ENCODE measurements around the gene CLIP2. TPM values are rescaled to one million over a fixed set of nuclear protein-coding genes. Genes with fewer than 3 reads are reported as not detected.
A peak's percentile ranks its signal among the peaks of the same experiment; 100 is the strongest.

CLIP2 gene
- total RNA-seq, 2 experiments from 2014 or later: 3.0 to 3.8 TPM

GRCh38 chr7:74280985-74281384, 8.2 kb upstream of the CLIP2 start:
- H3K4me3 Mint-ChIP-seq: no peak overlapping the region
- ATAC-seq (ENCODE audit: low read depth) (no peak), DNase-seq (no peak)
- POLR2A ChIA-PET: interaction anchor here (1.8 kb wide), 1 partner anchor 10 kb away, joined by 3 read pairs; no protein-coding TSS in a partner anchor
- no peaks in the 10 kb centered on the region for H3K4me1 Mint-ChIP-seq
- H3K9me3 Mint-ChIP-seq: no peaks in the 10 kb centered on the region
- no peaks in the 10 kb centered on the region for H3K36me3 Mint-ChIP-seq
- H3K27me3 Mint-ChIP-seq: peaks cover 12% of the 10 kb centered on the region
- H3K27ac Mint-ChIP-seq: no peak overlapping the region

- no peaks in the 10 kb centered on the region for H3K36me3 Mint-ChIP-seq
- no peak for DNase-seq
- POLR2A ChIA-PET: interaction anchor here (0.6 kb wide), 1 partner anchor 15 kb away, joined by 3 read pairs; no protein-coding TSS in a partner anchor
- ATAC-seq (ENCODE audit: low read depth): no peak
- H3K27ac Mint-ChIP-seq: no peak overlapping the region
- H3K9me3 Mint-ChIP-seq: no peaks in the 10 kb centered on the region
- H3K27me3 Mint-ChIP-seq: peaks cover 18% of the 10 kb centered on the region
- peaks cover under 1% of the 10 kb centered on the region for H3K4me1 Mint-ChIP-seq
- H3K4me3 Mint-ChIP-seq: no peak overlapping the region
Observed at GRCh38 chr7:74282748-74283459, 6.3 kb upstream of the CLIP2 start.

GRCh38 chr7:74283858-74284447, 5.3 kb upstream of the CLIP2 start:
- POLR2A ChIA-PET: no interaction called here
- Mint-ChIP-seq H3K9me3 (no peaks in the 10 kb centered on the region), H3K4me3 (no peak overlapping the region), H3K36me3 (no peaks in the 10 kb centered on the region), H3K27me3 (peaks cover 24% of the 10 kb centered on the region), H3K4me1 (peaks cover 9% of the 10 kb centered on the region), H3K27ac (no peak overlapping the region)
- DNase-seq (no peak), ATAC-seq (ENCODE audit: low read depth) (no peak)

GRCh38 chr7:74284781-74285259, 4.4 kb upstream of the CLIP2 start:
- no peak overlapping the region for H3K27ac Mint-ChIP-seq
- H3K4me1 Mint-ChIP-seq: peaks cover 10% of the 10 kb centered on the region
- H3K4me3 Mint-ChIP-seq: no peak overlapping the region
- POLR2A ChIA-PET: no interaction called here
- ATAC-seq (ENCODE audit: low read depth): no peak
- no peaks in the 10 kb centered on the region for H3K36me3 Mint-ChIP-seq
- no peaks in the 10 kb centered on the region for H3K9me3 Mint-ChIP-seq
- no peak for DNase-seq
- H3K27me3 Mint-ChIP-seq: peaks cover 25% of the 10 kb centered on the region

GRCh38 chr7:74286131-74286530, 3.1 kb upstream of the CLIP2 start:
- no peaks in the 10 kb centered on the region for H3K9me3 Mint-ChIP-seq
- peaks cover 14% of the 10 kb centered on the region for H3K4me1 Mint-ChIP-seq
- POLR2A ChIA-PET: interaction anchor here (0.5 kb wide), 1 partner anchor 109 kb away, joined by 3 read pairs; no protein-coding TSS in a partner anchor
- DNase-seq (no peak), ATAC-seq (ENCODE audit: low read depth) (no peak)
- H3K27me3 Mint-ChIP-seq: peaks cover 34% of the 10 kb centered on the region
- H3K4me3 Mint-ChIP-seq: no peak overlapping the region
- H3K27ac Mint-ChIP-seq: no peak overlapping the region
- no peaks in the 10 kb centered on the region for H3K36me3 Mint-ChIP-seq

- ATAC-seq (ENCODE audit: low read depth) (no peak), DNase-seq (no peak)
- H3K4me1 Mint-ChIP-seq: peaks cover 14% of the 10 kb centered on the region
- H3K27me3 Mint-ChIP-seq: peaks cover 44% of the 10 kb centered on the region
- POLR2A ChIA-PET: interaction anchor here (0.6 to 1.8 kb wide), 3 partner anchors 17 to 70 kb away, joined by 3 to 6 read pairs (median 5); no protein-coding TSS in a partner anchor
- H3K4me3 Mint-ChIP-seq: no peak overlapping the region
- no peak overlapping the region for H3K27ac Mint-ChIP-seq
- no peaks in the 10 kb centered on the region for H3K36me3 Mint-ChIP-seq
- H3K9me3 Mint-ChIP-seq: no peaks in the 10 kb centered on the region
Observed at GRCh38 chr7:74287303-74288033, 1.7 kb upstream of the CLIP2 start.

- H3K27ac Mint-ChIP-seq: no peak overlapping the region
Observed at GRCh38 chr7:74288034-74288881, 949 bp upstream of the CLIP2 start.

GRCh38 chr7:74289659-74290552, 699 bp downstream of the CLIP2 start:
- DNase-seq (peak; percentile 49), ATAC-seq (ENCODE audit: low read depth) (no peak)
- Mint-ChIP-seq H3K27ac (no peak overlapping the region), H3K9me3 (no peaks in the 10 kb centered on the region), H3K4me3 (peak overlapping the region; percentile 16), H3K27me3 (peaks cover 41% of the 10 kb centered on the region), H3K36me3 (no peaks in the 10 kb centered on the region), H3K4me1 (peaks cover 19% of the 10 kb centered on the region)
- POLR2A ChIA-PET: interaction anchor here (0.8 kb wide), 1 partner anchor 47 kb away, joined by 3 read pairs; no protein-coding TSS in a partner anchor

More at GRCh38 chr7:74288034-74288881, 949 bp upstream of the CLIP2 start:
- POLR2A ChIA-PET: interaction anchor here (1.0 to 1.8 kb wide), 3 partner anchors 18 to 71 kb away, joined by 3 to 6 read pairs (median 3); no protein-coding TSS in a partner anchor
- ATAC-seq (ENCODE audit: low read depth): no peak
- Mint-ChIP-seq H3K36me3 (no peaks in the 10 kb centered on the region), H3K4me3 (peak overlapping the region; percentile 77), H3K9me3 (no peaks in the 10 kb centered on the region), H3K4me1 (peaks cover 15% of the 10 kb centered on the region), H3K27me3 (peaks cover 46% of the 10 kb centered on the region)
- no peak for DNase-seq

- peaks cover 43% of the 10 kb centered on the region for H3K27me3 Mint-ChIP-seq
- no peak overlapping the region for H3K27ac Mint-ChIP-seq
- H3K4me3 Mint-ChIP-seq: peak overlapping the region; percentile 47
Observed at GRCh38 chr7:74290553-74290950, 1.3 kb downstream of the CLIP2 start.

GRCh38 chr7:74290981-74291441, 1.8 kb downstream of the CLIP2 start:
- Mint-ChIP-seq H3K9me3 (no peaks in the 10 kb centered on the region), H3K27ac (no peak overlapping the region), H3K4me3 (peak overlapping the region; percentile 47), H3K36me3 (no peaks in the 10 kb centered on the region), H3K27me3 (peaks cover 43% of the 10 kb centered on the region), H3K4me1 (peaks cover 19% of the 10 kb centered on the region)
- DNase-seq (no peak), ATAC-seq (ENCODE audit: low read depth) (no peak)
- POLR2A ChIA-PET: interaction anchor here (0.5 to 0.8 kb wide), 2 partner anchors 48 to 211 kb away, joined by 3 to 4 read pairs; no protein-coding TSS in a partner anchor

More at GRCh38 chr7:74290553-74290950, 1.3 kb downstream of the CLIP2 start:
- Mint-ChIP-seq H3K9me3 (no peaks in the 10 kb centered on the region), H3K4me1 (peaks cover 19% of the 10 kb centered on the region), H3K36me3 (no peaks in the 10 kb centered on the region)
- POLR2A ChIA-PET: interaction anchor here (0.5 to 0.8 kb wide), 2 partner anchors 48 to 210 kb away, joined by 3 to 4 read pairs; no protein-coding TSS in a partner anchor
- DNase-seq (no peak), ATAC-seq (ENCODE audit: low read depth) (no peak)

GRCh38 chr7:74291535-74291934, 2.3 kb downstream of the CLIP2 start:
- H3K27me3 Mint-ChIP-seq: peaks cover 43% of the 10 kb centered on the region
- H3K4me1 Mint-ChIP-seq: peaks cover 19% of the 10 kb centered on the region
- POLR2A ChIA-PET: no interaction called here
- H3K9me3 Mint-ChIP-seq: no peaks in the 10 kb centered on the region
- H3K36me3 Mint-ChIP-seq: no peaks in the 10 kb centered on the region
- no peak overlapping the region for H3K4me3 Mint-ChIP-seq
- DNase-seq (no peak), ATAC-seq (ENCODE audit: low read depth) (no peak)
- H3K27ac Mint-ChIP-seq: no peak overlapping the region
